Right kidney (tissue), 1 donor: ENCODE data around the gene NKD1.

Experiments used
- DNase-seq: peaks from one replicate; pipeline ENCODE4 v3.0.0-alpha.2; 2016

Gene NKD1

GRCh38 chr16:50675686-50676610, 127.8 kb downstream of the NKD1 start:
- DNase-seq: no peak

- no peak for DNase-seq
Measured at GRCh38 chr16:50676684-50677225, 128.6 kb downstream of the NKD1 start.

GRCh38 chr16:50677351-50677750, 129.2 kb downstream of the NKD1 start:
- no peak for DNase-seq

- DNase-seq: no peak
Measured at GRCh38 chr16:50678531-50678930, 130.3 kb downstream of the NKD1 start.

- DNase-seq: no peak
Measured at GRCh38 chr16:50679266-50679665, 131.1 kb downstream of the NKD1 start.

- no peak for DNase-seq
Measured at GRCh38 chr16:50679676-50680555, 131.7 kb downstream of the NKD1 start.

GRCh38 chr16:50680556-50680893, 132.3 kb downstream of the NKD1 start:
- no peak for DNase-seq

- no peak for DNase-seq
Measured at GRCh38 chr16:50681021-50681885, 133.1 kb downstream of the NKD1 start, which contains the start of gene SNX20. SNX20 (minus strand) TSS chr16:50681312; CDS start chr16:50677526, 3,786 bp downstream.

GRCh38 chr16:50683689-50684374, 135.6 kb downstream of the NKD1 start:
- no peak for DNase-seq

- no peak for DNase-seq
Measured at GRCh38 chr16:50684823-50685461, 136.7 kb downstream of the NKD1 start.

- DNase-seq: no peak
Measured at GRCh38 chr16:50685462-50686063, 137.4 kb downstream of the NKD1 start.

- DNase-seq: no peak
Measured at GRCh38 chr16:50688083-50688482, 139.9 kb downstream of the NKD1 start.

GRCh38 chr16:50688867-50689266, 140.7 kb downstream of the NKD1 start:
- DNase-seq: no peak

GRCh38 chr16:50690177-50690576, 142.0 kb downstream of the NKD1 start:
- DNase-seq: no peak

GRCh38 chr16:50692644-50692998, 144.4 kb downstream of the NKD1 start:
- no peak for DNase-seq

GRCh38 chr16:50692999-50693781, 145.0 kb downstream of the NKD1 start, which contains the start of gene NOD2:
NOD2 (plus strand) TSS chr16:50693606; CDS start chr16:50699496, 5,890 bp downstream.
- peak; percentile 46 for DNase-seq

GRCh38 chr16:50694206-50694605, 146.0 kb downstream of the NKD1 start:
- DNase-seq: no peak

GRCh38 chr16:50695017-50696000, 147.1 kb downstream of the NKD1 start:
- DNase-seq: no peak
